Measurements from ENCODE around the gene SLC37A2.

SLC37A2 gene

GRCh38 chr11:125071846-125072217 is 8.7 kb downstream of the SLC37A2 start:
- FAIRE-seq: no peak

- no peak for FAIRE-seq
These were observed 9.3 kb downstream of the SLC37A2 start for GRCh38 chr11:125072218-125072960.

- FAIRE-seq: no peak
These were observed 10.0 kb downstream of the SLC37A2 start for GRCh38 chr11:125072961-125073590.

- FAIRE-seq: no peak
These were observed 10.7 kb downstream of the SLC37A2 start for GRCh38 chr11:125073616-125074483.

- FAIRE-seq: no peak
These were observed 11.6 kb downstream of the SLC37A2 start for GRCh38 chr11:125074511-125075241.

GRCh38 chr11:125075242-125075625 is 12.1 kb downstream of the SLC37A2 start:
- FAIRE-seq: no peak

- no peak for FAIRE-seq
These were observed 12.8 kb downstream of the SLC37A2 start for GRCh38 chr11:125075900-125076317.

- FAIRE-seq: no peak
These were observed 13.4 kb downstream of the SLC37A2 start for GRCh38 chr11:125076378-125076945.

- FAIRE-seq: no peak
These were observed 14.9 kb downstream of the SLC37A2 start for GRCh38 chr11:125078016-125078415.

- no peak for FAIRE-seq
These were observed 15.5 kb downstream of the SLC37A2 start for GRCh38 chr11:125078516-125079140.

GRCh38 chr11:125079151-125079877 is 16.2 kb downstream of the SLC37A2 start:
- FAIRE-seq: no peak

GRCh38 chr11:125079878-125080530 is 16.9 kb downstream of the SLC37A2 start:
- no peak for FAIRE-seq

- FAIRE-seq: no peak
These were observed 17.4 kb downstream of the SLC37A2 start for GRCh38 chr11:125080531-125080911.

- FAIRE-seq: no peak
These were observed 18.1 kb downstream of the SLC37A2 start for GRCh38 chr11:125081098-125081798.

- FAIRE-seq: no peak
These were observed 18.9 kb downstream of the SLC37A2 start for GRCh38 chr11:125082040-125082439.

GRCh38 chr11:125082611-125083311 is 19.7 kb downstream of the SLC37A2 start:
- FAIRE-seq: no peak

GRCh38 chr11:125083312-125084056 is 20.4 kb downstream of the SLC37A2 start:
- no peak for FAIRE-seq

GRCh38 chr11:125084057-125084416 is 20.9 kb downstream of the SLC37A2 start:
- FAIRE-seq: no peak

GRCh38 chr11:125084761-125085231 is 21.7 kb downstream of the SLC37A2 start:
- FAIRE-seq: no peak
